Fibroblast of the aortic adventitia (primary cell): ENCODE measurements around the gene PRR36. TPM values are rescaled to one million over a fixed set of nuclear protein-coding genes. Genes with fewer than 3 reads are reported as not detected.

ENCODE experiments used
- DNase-seq: peaks from one replicate; pipeline ENCODE4 v3.0.0-alpha.2; 2010; ENCODE audit warnings: low read depth
- H3K4me3 ChIP-seq: 2 replicates; pipeline ENCODE4 v1.5.1; 2011; ENCODE audit warnings: low read depth, mild to moderate bottlenecking, control low read depth, low read length, moderate library complexity
- total RNA-seq: library from RNA; depleted of rRNA; stranded (reverse); fragments of >200 nt; gene quantifications from 2 replicates; pipeline ENCODE4 v1.2.3, GENCODE V29; 2012; ENCODE audit warnings: low replicate concordance
- TF ChIP-seq, protein P1 (sequence below): IDR thresholded peaks from 2 replicates; pipeline ENCODE4 v1.5.1; 2011; ENCODE audit warnings: mild to moderate bottlenecking, low read length, control low read depth, inconsistent platforms; ENCODE audit not compliant: insufficient read depth

Gene PRR36
- total RNA-seq, 1 donor, result 0.09 TPM

DNA sequence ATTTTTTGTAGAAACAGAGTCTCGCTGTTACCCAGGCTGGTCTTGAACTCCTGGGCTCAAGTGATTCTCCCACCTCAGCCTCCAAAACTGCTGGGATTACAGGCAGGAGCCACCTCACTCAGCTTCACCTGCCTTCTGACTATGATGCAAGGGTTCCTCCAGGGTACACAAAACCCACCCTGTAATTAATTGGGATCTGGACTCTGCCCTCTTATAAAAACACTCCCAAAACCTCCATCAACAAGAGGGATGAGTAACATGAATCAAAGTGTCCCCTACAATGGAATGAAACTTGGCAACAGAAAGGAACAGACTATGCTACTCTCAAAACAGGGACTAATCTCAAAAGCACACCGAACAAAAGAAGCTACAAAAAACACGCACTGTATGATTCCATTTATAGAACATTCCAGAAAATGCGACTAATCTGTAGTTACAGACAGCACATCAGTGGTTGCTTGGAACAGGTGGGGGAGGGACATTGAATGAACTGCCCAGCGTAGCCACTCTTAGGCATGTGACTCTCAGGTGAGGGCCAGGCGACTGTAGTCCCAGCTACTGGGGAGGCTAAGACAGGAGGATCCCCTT lies 3.2 kb upstream of the PRR36 start:
- H3K4me3 ChIP-seq, result no peak overlapping the region
- no peak for DNase-seq
- TF ChIP-seq, protein P1, sequence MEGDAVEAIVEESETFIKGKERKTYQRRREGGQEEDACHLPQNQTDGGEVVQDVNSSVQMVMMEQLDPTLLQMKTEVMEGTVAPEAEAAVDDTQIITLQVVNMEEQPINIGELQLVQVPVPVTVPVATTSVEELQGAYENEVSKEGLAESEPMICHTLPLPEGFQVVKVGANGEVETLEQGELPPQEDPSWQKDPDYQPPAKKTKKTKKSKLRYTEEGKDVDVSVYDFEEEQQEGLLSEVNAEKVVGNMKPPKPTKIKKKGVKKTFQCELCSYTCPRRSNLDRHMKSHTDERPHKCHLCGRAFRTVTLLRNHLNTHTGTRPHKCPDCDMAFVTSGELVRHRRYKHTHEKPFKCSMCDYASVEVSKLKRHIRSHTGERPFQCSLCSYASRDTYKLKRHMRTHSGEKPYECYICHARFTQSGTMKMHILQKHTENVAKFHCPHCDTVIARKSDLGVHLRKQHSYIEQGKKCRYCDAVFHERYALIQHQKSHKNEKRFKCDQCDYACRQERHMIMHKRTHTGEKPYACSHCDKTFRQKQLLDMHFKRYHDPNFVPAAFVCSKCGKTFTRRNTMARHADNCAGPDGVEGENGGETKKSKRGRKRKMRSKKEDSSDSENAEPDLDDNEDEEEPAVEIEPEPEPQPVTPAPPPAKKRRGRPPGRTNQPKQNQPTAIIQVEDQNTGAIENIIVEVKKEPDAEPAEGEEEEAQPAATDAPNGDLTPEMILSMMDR, result no peak

DNA sequence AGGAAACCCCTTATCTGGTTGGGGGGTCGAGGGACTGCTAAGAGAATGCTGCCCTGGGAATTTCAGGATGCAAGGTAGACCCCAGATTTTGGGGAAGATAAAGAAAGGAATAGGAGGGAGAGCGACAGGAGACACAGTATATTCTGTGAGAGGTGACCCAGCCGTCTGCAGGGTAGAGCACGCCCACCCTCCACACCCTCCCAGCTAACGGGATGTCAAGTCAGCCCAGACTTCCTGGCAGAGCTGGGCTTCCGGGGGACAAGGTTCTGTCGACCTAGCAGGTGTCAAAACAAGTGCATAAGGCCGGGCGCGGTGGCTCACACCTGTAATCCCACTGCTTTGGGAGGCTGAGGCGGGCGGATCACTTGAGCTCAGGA lies 695 bp upstream of the PRR36 start:
- no peak for DNase-seq
- no peak overlapping the region for H3K4me3 ChIP-seq
- TF ChIP-seq, protein P1, result no peak

DNA sequence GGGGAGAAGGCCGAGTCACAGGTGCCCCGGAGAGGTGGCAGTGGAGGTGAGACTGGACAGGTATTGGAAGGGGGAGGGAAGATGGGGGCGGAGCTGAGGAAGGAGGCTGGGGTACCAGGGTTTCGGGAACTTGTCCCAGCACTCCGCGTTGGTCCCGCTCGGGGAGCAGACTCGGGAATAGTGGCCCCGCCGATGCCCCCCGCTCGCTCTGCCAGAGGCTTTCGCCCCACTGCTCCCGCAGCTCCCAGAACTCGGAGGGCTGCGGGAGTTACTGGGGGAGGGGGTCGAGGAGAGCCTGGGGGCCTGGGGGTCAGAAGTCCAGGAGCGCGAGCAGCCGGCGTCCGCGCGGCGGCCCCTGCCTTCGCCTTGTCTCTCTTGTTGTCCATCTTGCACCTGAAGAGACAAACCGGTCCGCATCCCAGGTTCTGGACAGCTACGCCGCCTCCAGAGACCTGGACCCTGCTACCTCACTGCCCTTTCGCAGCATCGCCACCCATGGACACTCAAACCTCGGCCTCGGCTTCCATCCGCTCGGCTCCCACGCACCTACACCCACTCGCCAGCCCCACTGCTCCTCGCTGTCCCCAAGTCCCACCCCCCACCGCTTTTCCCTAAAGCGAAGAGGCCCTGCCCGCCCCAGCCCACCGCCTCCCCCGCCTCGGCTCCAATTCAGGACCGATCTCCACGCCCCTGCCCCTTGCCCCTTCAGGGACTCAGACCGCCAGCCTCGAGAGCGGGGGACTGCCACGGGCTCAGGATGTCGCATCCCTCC lies 700 bp downstream of the PRR36 start:
- H3K4me3 ChIP-seq, result no peak overlapping the region
- TF ChIP-seq, protein P1, result no peak
- no peak for DNase-seq

DNA sequence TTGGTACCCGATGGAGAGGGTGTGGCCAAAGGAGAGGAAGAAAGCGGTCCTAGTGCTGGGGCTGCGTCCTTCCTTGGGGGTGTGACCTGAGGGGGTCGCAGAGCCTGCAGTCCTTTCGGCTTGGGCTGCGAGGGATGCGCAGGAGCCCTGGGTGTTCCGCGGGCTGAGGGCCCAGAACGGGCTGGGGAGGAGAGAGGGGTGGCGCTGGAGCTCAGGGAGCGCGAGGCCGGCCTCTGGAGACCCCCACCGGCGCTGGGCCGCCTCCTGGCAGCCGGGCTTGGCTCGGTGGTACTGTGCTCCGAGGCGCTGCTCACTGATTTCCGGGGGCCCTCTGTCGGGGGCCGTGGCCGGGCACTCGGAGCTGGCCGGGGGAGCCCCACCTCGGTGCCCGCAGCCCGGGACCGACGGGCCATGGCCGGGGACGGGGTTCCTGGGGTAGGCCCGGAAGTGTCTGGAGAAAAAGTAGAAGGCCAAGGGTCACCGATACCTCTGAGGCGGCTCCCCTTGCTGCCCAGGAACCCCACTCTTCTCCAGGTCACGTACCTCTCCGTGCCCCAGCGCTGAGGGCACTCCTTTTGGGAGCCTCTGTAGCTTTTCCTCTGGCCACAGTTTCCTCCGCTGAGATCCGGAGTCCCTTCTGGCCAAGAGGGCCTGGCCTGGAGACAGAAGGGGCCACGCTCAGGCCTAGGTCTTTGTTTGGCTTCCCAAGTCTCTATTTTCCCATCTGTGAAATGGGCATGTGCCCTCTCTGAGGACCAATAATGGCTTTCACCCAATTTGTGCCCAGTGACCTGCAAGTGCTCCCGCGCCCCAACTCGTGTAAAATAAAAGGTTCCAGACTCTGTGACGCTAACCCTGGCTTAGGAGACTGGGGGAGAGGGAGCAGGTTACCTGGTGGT lies 1.6 kb downstream of the PRR36 start:
- no peak for DNase-seq
- TF ChIP-seq, protein P1, result no peak
- peak overlapping the region; percentile 19 for H3K4me3 ChIP-seq

DNA sequence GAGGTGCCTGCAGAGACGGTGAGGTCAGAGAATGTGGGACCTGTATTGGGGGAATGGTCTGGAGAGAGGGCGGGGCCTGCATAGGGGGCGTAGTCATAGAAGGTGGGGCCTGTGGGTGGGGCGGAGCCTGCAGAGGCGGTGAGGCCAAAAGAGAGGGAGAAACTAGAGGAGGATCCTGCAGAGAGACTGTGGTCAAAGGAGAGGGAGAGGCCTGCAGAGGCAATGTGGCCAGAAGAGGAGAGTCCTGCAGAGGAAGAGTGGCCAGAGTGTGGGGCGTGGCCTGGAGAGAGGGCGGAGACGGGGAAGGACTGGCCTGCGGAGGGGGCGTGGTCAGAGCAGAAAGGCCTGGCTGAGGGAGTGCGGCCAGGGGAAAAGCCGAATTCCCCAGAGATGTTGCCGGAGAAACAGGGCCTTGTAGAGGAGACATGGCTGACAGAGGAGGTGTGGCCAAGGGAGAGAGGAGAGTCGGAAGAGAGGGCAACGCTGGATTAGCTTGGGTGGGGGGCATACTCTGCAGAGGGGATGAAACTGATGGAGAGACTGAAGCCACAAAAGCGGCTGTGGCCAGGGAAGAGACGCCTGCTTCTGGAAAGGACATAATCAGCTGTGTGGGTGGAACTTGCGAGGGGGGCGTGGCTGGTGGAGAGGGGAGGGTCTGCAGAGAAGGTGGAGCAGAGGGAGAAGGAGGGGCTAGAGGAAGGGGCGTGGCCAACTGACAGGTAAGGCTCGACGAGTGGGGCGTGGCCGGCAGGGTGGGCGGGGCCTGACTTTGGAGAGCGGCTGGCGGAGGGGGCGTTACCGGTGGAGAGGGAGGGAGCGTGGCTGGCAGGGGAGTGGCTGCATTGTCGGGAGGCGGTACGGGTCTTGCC lies 2.5 kb downstream of the PRR36 start:
- TF ChIP-seq, protein P1, result no peak
- peak overlapping the region; percentile 61 for H3K4me3 ChIP-seq
- peak; percentile 97 for DNase-seq
